Right lobe of liver (tissue), 4 donors: ENCODE measurements around the gene SH3TC1.

ENCODE experiments used
- POLR2A ChIP-seq: fragments of 450-650 bp; IDR thresholded peaks from one replicate; pipeline ENCODE4 v1.6.1; 2017; ENCODE audit warnings: antibody characterized with exemption, mild to moderate bottlenecking
- TF ChIP-seq, protein P1 (sequence below), 4 donors: fragments of 200-600 bp in 3 of 4; fragments of 450-650 bp in 1 of 4; IDR thresholded peaks; one replicate each; pipeline versions ENCODE4 v1.5.1 to v1.8.0; 2016 to 2022; ENCODE audit warnings: antibody characterized with exemption in 4 of 4, mild to moderate bottlenecking in 2 of 4
- donor health status: DM: no; HTN: no; CAD: no.
- donor health status: DM: no; HTN: no; CAD: no.
- donor health status: DM: no; HTN: yes; CAD: no.

DNA sequence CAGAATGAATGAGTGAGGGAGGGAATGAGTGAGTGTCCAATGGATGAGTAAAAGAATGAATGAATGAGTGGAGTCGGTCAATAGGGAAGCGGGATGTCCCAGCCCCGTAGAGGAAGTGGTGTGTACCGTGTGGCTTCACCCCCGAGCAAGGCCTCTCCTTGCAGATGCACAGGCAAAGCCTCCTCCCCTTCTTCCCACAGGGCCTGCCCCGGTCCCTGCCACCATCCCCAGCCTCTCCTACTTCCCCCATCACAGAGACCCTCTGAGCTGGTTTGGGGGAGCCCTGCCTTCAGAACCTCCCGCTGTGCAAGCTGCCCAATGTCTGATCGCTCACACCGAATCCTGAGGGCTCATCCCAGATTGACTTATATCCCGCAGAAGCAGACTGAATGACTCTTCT, 84.1 kb downstream of the SH3TC1 start:
- TF ChIP-seq, protein P1, sequence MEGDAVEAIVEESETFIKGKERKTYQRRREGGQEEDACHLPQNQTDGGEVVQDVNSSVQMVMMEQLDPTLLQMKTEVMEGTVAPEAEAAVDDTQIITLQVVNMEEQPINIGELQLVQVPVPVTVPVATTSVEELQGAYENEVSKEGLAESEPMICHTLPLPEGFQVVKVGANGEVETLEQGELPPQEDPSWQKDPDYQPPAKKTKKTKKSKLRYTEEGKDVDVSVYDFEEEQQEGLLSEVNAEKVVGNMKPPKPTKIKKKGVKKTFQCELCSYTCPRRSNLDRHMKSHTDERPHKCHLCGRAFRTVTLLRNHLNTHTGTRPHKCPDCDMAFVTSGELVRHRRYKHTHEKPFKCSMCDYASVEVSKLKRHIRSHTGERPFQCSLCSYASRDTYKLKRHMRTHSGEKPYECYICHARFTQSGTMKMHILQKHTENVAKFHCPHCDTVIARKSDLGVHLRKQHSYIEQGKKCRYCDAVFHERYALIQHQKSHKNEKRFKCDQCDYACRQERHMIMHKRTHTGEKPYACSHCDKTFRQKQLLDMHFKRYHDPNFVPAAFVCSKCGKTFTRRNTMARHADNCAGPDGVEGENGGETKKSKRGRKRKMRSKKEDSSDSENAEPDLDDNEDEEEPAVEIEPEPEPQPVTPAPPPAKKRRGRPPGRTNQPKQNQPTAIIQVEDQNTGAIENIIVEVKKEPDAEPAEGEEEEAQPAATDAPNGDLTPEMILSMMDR (IDR thresholded peaks at IDR 0.05), result no peak
- TF ChIP-seq POLR2A, result no peak
